Measurements from ENCODE around the gene UGT1A9.

DNA sequence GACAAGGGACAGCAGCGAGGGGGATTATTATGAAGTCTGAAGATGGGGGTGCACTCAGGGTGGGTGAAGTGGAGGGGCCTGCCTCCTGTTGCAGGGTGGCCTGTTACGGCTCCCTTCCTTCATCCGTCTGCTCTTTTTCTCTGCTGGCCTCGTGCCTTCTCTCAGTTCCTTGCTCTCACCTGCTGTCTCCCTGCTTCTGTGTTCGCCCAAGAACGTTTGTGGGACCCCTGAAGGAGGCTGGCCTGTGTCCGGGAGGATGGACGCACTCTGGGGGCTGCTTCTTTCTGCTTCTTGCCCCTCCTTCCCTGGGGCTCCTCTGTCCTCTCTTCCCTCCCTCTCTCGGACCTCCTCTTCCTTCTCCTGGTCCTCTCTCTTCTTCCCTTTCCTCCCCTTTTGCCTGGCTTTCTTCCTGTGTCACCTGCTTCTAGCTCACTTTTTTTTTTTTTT lies 120.2 kb downstream of the UGT1A9 start:
- TF ChIP-seq CTCF (conservative IDR thresholded peaks at IDR 0.05 in 1 of 2, IDR thresholded peaks at IDR 0.05 in 1 of 2; ENCODE audit: extremely low read depth in 1 of 2, insufficient read depth in 1 of 2, low read depth in 1 of 2, low read length in 2 of 2) = no peak
- no peak for TF ChIP-seq EZH2 (IDR thresholded peaks at IDR 0.05; ENCODE audit: borderline replicate concordance, low read length)

Measured in mammary epithelial cell (primary cell).